GM12891 (cell line): ENCODE results near the gene TBC1D20.

Experiments
- DNase-seq: peaks from one replicate; pipeline ENCODE4 v3.0.0; 2011; ENCODE audit warnings: low spot score; ENCODE audit not compliant: insufficient read length
- FAIRE-seq: peaks from 2 replicates; lab custom pipeline; 2011; peaks lifted over from hg19 to GRCh38; lab: Jason Lieb, UNC
- PAX5 ChIP-seq: IDR thresholded peaks from 2 replicates; pipeline ENCODE4 v1.6.1; 2011; ENCODE audit warnings: low read length, moderate library complexity, mild to moderate bottlenecking; ENCODE audit not compliant: insufficient read depth, severe bottlenecking
- POLR2A ChIP-seq: IDR thresholded peaks from 2 replicates; pipeline ENCODE4 v1.6.1; 2011; ENCODE audit warnings: low read depth, low read length, control low read depth
- POLR2AphosphoS5 ChIP-seq: IDR thresholded peaks from 2 replicates; pipeline ENCODE4 v1.6.1; 2011; ENCODE audit warnings: low read depth, low read length, control low read depth
- POU2F2 ChIP-seq: IDR thresholded peaks from 2 replicates; pipeline ENCODE4 v1.6.1; 2011; ENCODE audit warnings: low read depth, mild to moderate bottlenecking, control low read depth, low read length, moderate library complexity
- SPI1 ChIP-seq: IDR thresholded peaks from 2 replicates; pipeline ENCODE4 v1.6.1; 2011; ENCODE audit warnings: low read depth, low read length, control low read depth
- TAF1 ChIP-seq: IDR thresholded peaks from 2 replicates; pipeline ENCODE4 v1.6.1; 2011; ENCODE audit warnings: low read depth, low read length, control low read depth

TBC1D20 gene

DNA sequence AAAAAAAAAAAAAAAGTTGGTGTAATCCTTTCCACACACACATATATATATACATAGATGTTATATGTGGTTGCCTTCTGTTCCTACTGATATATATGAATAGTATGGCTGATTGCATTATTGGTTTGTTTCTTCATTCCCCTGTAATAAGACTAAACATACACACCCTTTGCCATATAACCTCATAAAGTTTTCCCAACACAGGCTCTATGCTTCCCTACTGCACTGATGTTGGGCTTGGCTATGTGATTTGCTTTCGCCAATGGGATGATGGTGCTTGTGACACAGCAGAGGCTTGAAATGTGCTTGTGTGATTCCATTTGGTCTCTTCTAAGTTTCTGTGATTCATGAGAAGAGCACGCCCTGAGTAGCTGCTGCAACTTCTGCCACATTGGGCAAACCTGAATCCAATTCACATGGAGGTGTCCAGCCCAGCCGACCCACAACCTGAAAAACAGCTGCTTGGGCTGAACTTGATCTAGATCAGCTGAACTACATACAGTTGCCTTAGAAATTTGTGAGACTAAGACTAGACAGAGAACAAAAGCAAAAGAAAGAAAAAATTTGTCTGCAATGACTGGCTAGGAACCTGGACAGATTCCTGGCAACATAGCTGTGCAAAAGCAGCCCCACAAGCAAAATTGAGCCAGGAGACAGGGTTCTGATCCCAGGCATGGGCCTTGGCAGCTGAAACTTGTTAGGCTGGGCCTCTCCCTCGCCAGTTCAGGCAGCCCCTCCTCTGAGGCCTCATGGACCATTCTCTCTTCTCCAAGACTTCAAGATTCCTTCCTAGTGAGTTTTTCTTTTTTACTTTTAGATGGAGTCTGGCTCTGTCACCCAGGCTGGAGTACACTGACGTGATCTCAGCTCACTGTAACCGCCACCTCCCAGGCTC, 13.4 kb upstream of the TBC1D20 start:
- FAIRE-seq, result no peak
- TF ChIP-seq POLR2A (no peak), POLR2AphosphoS5 (no peak), PAX5 (no peak), POU2F2 (no peak), SPI1 (no peak), TAF1 (no peak)

DNA sequence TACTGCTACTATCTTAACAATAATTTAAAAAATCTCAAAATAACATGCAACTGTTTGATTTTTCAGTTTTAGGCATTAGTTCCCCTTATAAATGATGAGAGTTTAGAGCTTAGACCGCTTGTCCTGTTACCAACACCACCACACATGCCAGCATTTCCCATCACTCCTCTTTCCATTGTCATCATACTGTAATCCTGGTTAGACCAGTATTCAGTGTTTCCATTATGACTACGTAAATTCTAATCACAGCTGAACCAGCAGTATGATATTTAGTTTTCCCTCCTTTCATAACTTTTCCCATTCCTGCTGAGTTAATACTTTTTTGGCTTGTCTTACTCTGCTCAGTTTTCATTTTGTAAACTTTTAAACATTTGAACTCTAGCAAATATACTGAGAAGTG, 12.2 kb upstream of the TBC1D20 start:
- no peak for TF ChIP-seq POU2F2
- TF ChIP-seq PAX5, result no peak
- TF ChIP-seq POLR2A, result no peak
- TF ChIP-seq TAF1, result no peak
- no peak for FAIRE-seq
- DNase-seq, result no peak

More for the DNA sequence above, 13.4 kb upstream of the TBC1D20 start:
- no peak for DNase-seq

- FAIRE-seq, result no peak
- DNase-seq, result no peak
- TF ChIP-seq PAX5, result no peak
These were observed 10.6 kb upstream of the TBC1D20 start for GRCh38 chr20:472889-473292.

- DNase-seq (no peak), FAIRE-seq (no peak)
- TF ChIP-seq TAF1 (no peak), POLR2A (no peak), SPI1 (no peak), PAX5 (no peak), POU2F2 (no peak), POLR2AphosphoS5 (no peak)
These were observed 10.0 kb upstream of the TBC1D20 start for GRCh38 chr20:472137-472846.

GRCh38 chr20:469746-470490, 7.6 kb upstream of the TBC1D20 start:
- no peak for DNase-seq
- FAIRE-seq, result no peak
- TF ChIP-seq TAF1 (no peak), POU2F2 (no peak), POLR2AphosphoS5 (no peak), PAX5 (no peak), SPI1 (no peak), POLR2A (no peak)

GRCh38 chr20:467755-468154, 5.4 kb upstream of the TBC1D20 start:
- no peak for DNase-seq
- FAIRE-seq, result no peak
- TF ChIP-seq TAF1, result no peak

DNA sequence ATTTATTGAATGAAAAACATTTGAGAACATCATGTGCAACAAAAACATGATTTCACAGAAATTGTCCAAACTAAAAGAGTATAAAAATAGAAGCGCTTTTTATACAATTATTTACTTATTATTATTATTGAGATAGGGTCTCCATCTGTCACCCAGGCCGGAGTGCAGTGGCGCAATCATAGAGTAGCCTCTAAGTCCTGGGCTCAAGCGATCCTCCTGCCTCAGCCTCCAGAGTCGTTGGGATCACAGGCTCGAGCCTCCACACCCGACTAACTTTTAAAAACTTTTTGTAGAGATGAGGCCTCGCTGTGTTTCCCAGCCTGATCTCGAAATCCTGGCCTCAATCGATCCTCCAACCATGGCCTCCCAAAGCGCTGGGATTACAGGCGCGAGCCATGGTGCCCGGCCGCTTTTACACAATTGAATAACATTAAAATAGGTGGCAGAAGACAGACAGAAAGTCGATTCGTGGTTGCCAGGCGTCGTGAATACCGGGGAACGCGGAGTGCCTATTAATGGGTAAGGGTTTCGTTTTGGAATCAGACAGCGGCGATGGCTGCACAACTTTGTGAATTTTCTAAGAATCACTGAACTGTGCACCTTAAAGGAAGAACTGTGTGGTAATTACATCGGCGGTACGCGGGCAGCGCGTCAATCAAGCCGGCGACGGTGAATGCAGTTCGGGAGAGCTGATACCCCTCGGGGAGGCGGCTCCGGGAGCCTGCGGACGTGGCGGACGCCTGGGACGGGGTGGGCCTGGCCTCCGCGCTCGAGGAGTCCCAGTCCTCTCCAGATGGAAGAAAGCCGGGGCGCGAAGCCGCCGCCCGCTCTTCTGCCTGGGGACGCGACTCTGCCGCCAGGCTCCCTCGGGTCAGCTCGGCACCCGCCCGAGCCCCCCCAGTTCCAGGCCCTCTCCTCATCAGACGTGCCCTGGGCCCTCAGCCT, 807 bp downstream of the TBC1D20 start:
- peak; percentile 5 for FAIRE-seq
- DNase-seq, result peak; percentile 46
- TF ChIP-seq POLR2AphosphoS5 (no peak), PAX5 (no peak), TAF1 (no peak), POU2F2 (no peak), POLR2A (no peak), SPI1 (no peak)

- TF ChIP-seq POU2F2, result no peak
- TF ChIP-seq TAF1, result no peak
- TF ChIP-seq POLR2A, result no peak
- TF ChIP-seq POLR2AphosphoS5, result no peak
- TF ChIP-seq SPI1, result no peak
- TF ChIP-seq PAX5, result no peak
- DNase-seq (no peak), FAIRE-seq (no peak)
These were observed 1.6 kb downstream of the TBC1D20 start for GRCh38 chr20:460707-461106.

DNA sequence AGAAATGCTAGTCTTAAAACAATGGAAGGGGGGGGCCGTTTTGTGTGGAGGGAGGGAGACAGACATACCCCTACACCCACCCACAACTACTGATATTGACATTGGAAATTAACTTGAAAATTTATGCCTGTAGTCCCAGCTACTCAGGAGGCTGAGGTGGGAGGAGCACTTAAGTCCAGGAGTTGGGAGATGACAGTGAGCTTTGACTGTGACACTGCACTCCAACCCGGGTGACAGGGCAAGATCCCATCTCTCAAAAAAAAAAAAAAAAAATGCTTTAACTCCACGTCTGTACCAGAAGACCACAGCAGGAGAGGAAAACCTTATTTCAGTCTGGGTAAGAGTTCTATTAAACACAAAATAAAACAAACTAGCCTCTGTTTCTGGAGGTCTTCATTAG, 2.2 kb downstream of the TBC1D20 start:
- TF ChIP-seq PAX5, result no peak
- TF ChIP-seq POU2F2, result no peak
- TF ChIP-seq POLR2AphosphoS5, result no peak
- TF ChIP-seq POLR2A, result no peak
- no peak for TF ChIP-seq TAF1
- TF ChIP-seq SPI1, result no peak
- FAIRE-seq (no peak), DNase-seq (no peak)

- TF ChIP-seq POLR2AphosphoS5, result no peak
- no peak for TF ChIP-seq POLR2A
- TF ChIP-seq PAX5, result no peak
- TF ChIP-seq POU2F2, result no peak
- no peak for TF ChIP-seq TAF1
- no peak for TF ChIP-seq SPI1
- no peak for FAIRE-seq
- DNase-seq, result no peak
These were observed 3.6 kb downstream of the TBC1D20 start for GRCh38 chr20:458776-459175.
